Liver (tissue), 9 donors: ENCODE results near the gene RTP1. TPM values are rescaled to one million over a fixed set of nuclear protein-coding genes. Genes with fewer than 3 reads are reported as not detected.

Experiments used
- DNase-seq: peaks from one replicate; pipeline ENCODE4 v3.0.0-alpha.2; 2017; ENCODE audit warnings: low spot score
- H3K27ac ChIP-seq, 2 donors: one replicate each; pipeline ENCODE4 v1.7.0; 2013; ENCODE audit warnings: inconsistent platforms in 2 of 2, low read length in 2 of 2, control low read depth in 1 of 2, low read depth in 1 of 2, mild to moderate bottlenecking in 1 of 2
- H3K27me3 ChIP-seq, 4 donors: one replicate each; pipeline versions ENCODE4 v1.6.1 to v1.7.0; 2013; ENCODE audit warnings: low read length in 3 of 4, inconsistent platforms in 1 of 4, mild to moderate bottlenecking in 1 of 4, moderate library complexity in 1 of 4; ENCODE audit not compliant: control insufficient read depth in 4 of 4, insufficient read depth in 4 of 4
- H3K36me3 ChIP-seq, 4 donors: one replicate each; pipeline versions ENCODE4 v1.6.1 to v1.7.0; 2013; ENCODE audit warnings: low read length in 3 of 4, mild to moderate bottlenecking in 3 of 4, low read depth in 1 of 4, moderate library complexity in 1 of 4; ENCODE audit not compliant: control insufficient read depth in 4 of 4, insufficient read depth in 3 of 4
- H3K4me1 ChIP-seq, 4 donors: one replicate each; pipeline versions ENCODE4 v1.6.1 to v1.7.0; 2013; ENCODE audit warnings: low read length in 3 of 4, mild to moderate bottlenecking in 3 of 4, moderate library complexity in 1 of 4; ENCODE audit not compliant: control insufficient read depth in 4 of 4, insufficient read depth in 4 of 4
- H3K4me3 ChIP-seq, 3 donors: one replicate each; pipeline versions ENCODE4 v1.6.1 to v1.7.0; 2013; ENCODE audit warnings: low read length in 3 of 3, control low read depth in 1 of 3, low read depth in 1 of 3, mild to moderate bottlenecking in 1 of 3
- H3K9ac ChIP-seq, 2 donors: one replicate each; pipeline ENCODE4 v1.7.0; 2013; ENCODE audit warnings: low read length in 2 of 2, mild to moderate bottlenecking in 2 of 2, moderate library complexity in 2 of 2, control low read depth in 1 of 2, low read depth in 1 of 2
- H3K9me3 ChIP-seq, 4 donors: one replicate each; pipeline versions ENCODE4 v1.6.1 to v1.7.0; 2013; ENCODE audit warnings: low read length in 3 of 4; ENCODE audit not compliant: control insufficient read depth in 4 of 4
- ATF3 ChIP-seq: IDR thresholded peaks from 2 replicates; pipeline ENCODE4 v1.6.1; 2016; ENCODE audit warnings: antibody characterized with exemption
- CTCF ChIP-seq: fragments of 150-350 bp; IDR thresholded peaks from 2 replicates; pipeline ENCODE4 v1.5.1; 2017; ENCODE audit warnings: improper control_type of control experiment, low read depth, low read length; ENCODE audit not compliant: missing input control
- EGR1 ChIP-seq, 2 donors: IDR thresholded peaks; 2 replicates each; pipeline ENCODE4 v1.6.1; 2016 to 2018; ENCODE audit warnings: antibody characterized with exemption in 2 of 2, low read depth in 2 of 2
- FOXA1 ChIP-seq: IDR thresholded peaks from 2 replicates; pipeline ENCODE4 v1.6.1; 2016; ENCODE audit warnings: antibody characterized with exemption
- FOXA2 ChIP-seq: IDR thresholded peaks from 2 replicates; pipeline ENCODE4 v1.6.1; 2016; ENCODE audit warnings: antibody characterized with exemption
- GABPA ChIP-seq, 2 donors: IDR thresholded peaks in 1 of 2; conservative IDR thresholded peaks in 1 of 2; 2 replicates each; pipeline ENCODE4 v1.6.1; 2016; ENCODE audit warnings: antibody characterized with exemption in 2 of 2, mild to moderate bottlenecking in 1 of 2, moderate library complexity in 1 of 2
- JUND ChIP-seq, 2 donors: IDR thresholded peaks; 2 replicates each; pipeline ENCODE4 v1.6.1; 2016; ENCODE audit warnings: antibody characterized with exemption in 2 of 2
- MAX ChIP-seq: IDR thresholded peaks from 2 replicates; pipeline ENCODE4 v1.6.1; 2016; ENCODE audit warnings: antibody characterized with exemption
- NR2F2 ChIP-seq: IDR thresholded peaks from 2 replicates; pipeline ENCODE4 v1.6.1; 2016; ENCODE audit warnings: antibody characterized with exemption
- REST ChIP-seq: IDR thresholded peaks from 2 replicates; pipeline ENCODE4 v1.6.1; 2016; ENCODE audit warnings: antibody characterized with exemption, mild to moderate bottlenecking
- RXRA ChIP-seq, 2 donors: IDR thresholded peaks; 2 replicates each; pipeline ENCODE4 v1.6.1; 2017 to 2018; ENCODE audit warnings: antibody characterized with exemption in 2 of 2, mild to moderate bottlenecking in 1 of 2
- TAF1 ChIP-seq: conservative IDR thresholded peaks from 2 replicates; pipeline ENCODE4 v1.6.1; 2016; ENCODE audit warnings: antibody characterized with exemption, mild to moderate bottlenecking
- YY1 ChIP-seq: IDR thresholded peaks from 2 replicates; pipeline ENCODE4 v1.6.1; 2016; ENCODE audit warnings: antibody characterized with exemption, mild to moderate bottlenecking
- ZBTB33 ChIP-seq: IDR thresholded peaks from 2 replicates; pipeline ENCODE4 v1.6.1; 2016; ENCODE audit warnings: antibody characterized with exemption
- WGBS: extraction: QIAGEN DNeasy Blood & Tissue Kit; methylation state at CpG from one replicate; pipeline ENCODE4 v1.1.7; 2013; 5-methylcytosine and 5-hydroxymethylcytosine counted together
- polyA plus RNA-seq, 2 donors: library from polyadenylated mRNA; stranded (reverse) in 1 of 2; unstranded in 1 of 2; fragments of 200-250 nt in 1 of 2; fragments of >200 nt in 1 of 2; fragmentation: Nextera tagmentation in 1 of 2; extraction: Ambion mirVana in 1 of 2; gene quantifications; one replicate each; pipeline versions ENCODE4 v1.2.1 to v1.2.3, GENCODE V29; 2013 to 2015
- total RNA-seq, 2 donors: library from RNA; depleted of rRNA; stranded (reverse); fragments of >200 nt; gene quantifications; one replicate each; pipeline ENCODE4 v1.2.3, GENCODE V29; 2014
- donor health status: healthy.
- donor health status: healthy.
- donor health status: healthy.
- donor health status: healthy.
- donor health status: healthy.

RTP1 gene
- total and polyA plus RNA-seq, 4 donors, result not detected

GRCh38 chr3:187209491-187209890 lies 12.2 kb downstream of the RTP1 start (continued):
- TF ChIP-seq CTCF (no peak), YY1 (no peak), ZBTB33 (no peak), ATF3 (no peak), GABPA (IDR thresholded peaks at IDR 0.05 in 1 of 2, conservative IDR thresholded peaks at IDR 0.05 in 1 of 2) (no peak)

- TF ChIP-seq TAF1 (no peak), NR2F2 (no peak), FOXA1 (no peak), FOXA2 (no peak), EGR1 (IDR thresholded peaks at IDR 0.05; ENCODE audit: low read depth in 2 of 2) (no peak)
- no peak overlapping the region for H3K27ac ChIP-seq
- H3K36me3 ChIP-seq, result no peaks in the 10 kb centered on the region
- 79% methylated on average over 1 of the region's 1 CpG for WGBS
- no peak for DNase-seq
- no peaks in the 10 kb centered on the region for H3K27me3 ChIP-seq
- no peaks in the 10 kb centered on the region for H3K9me3 ChIP-seq
- H3K9ac ChIP-seq, result no peak overlapping the region
- H3K4me3 ChIP-seq, result no peak overlapping the region
- no peaks in the 10 kb centered on the region for H3K4me1 ChIP-seq
Measured at GRCh38 chr3:187210091-187210490, 12.8 kb downstream of the RTP1 start.

GRCh38 chr3:187210545-187211327 lies 13.4 kb downstream of the RTP1 start:
- WGBS, result 65% methylated on average over 6 of the region's 6 CpGs
- Histone ChIP-seq H3K27me3 (no peaks in the 10 kb centered on the region), H3K9ac (no peak overlapping the region), H3K27ac (no peak overlapping the region), H3K4me3 (no peak overlapping the region), H3K36me3 (no peaks in the 10 kb centered on the region), H3K4me1 (no peaks in the 10 kb centered on the region), H3K9me3 (no peaks in the 10 kb centered on the region)
- TF ChIP-seq ZBTB33 (no peak), MAX (no peak), NR2F2 (peak; percentile 25), REST (peak; percentile 37), RXRA (IDR thresholded peaks at IDR 0.05) (no peak), JUND (IDR thresholded peaks at IDR 0.05) (no peak)
- DNase-seq, result no peak
